Adrenal gland (tissue), 12 donors: ENCODE data around the gene APBB2. TPM values are rescaled to one million over a fixed set of nuclear protein-coding genes. Genes with fewer than 3 reads are reported as not detected.

Source experiments
- DNase-seq, 7 donors: peaks; one replicate each; pipeline ENCODE4 v3.0.0-alpha.2; 2019 to 2020
- H3K27ac ChIP-seq, 5 donors: fragments of 200-600 bp; sonication (generic) in 4 of 5; 1 replicate in 3 of 5; 2 replicates in 2 of 5; pipeline versions ENCODE4 v1.5.1 to v1.8.0; 2016 to 2020; ENCODE audit warnings: mild to moderate bottlenecking in 1 of 5
- H3K27me3 ChIP-seq: fragments of 200-600 bp; 2 replicates; pipeline ENCODE4 v1.8.0; 2021
- H3K36me3 ChIP-seq, 2 donors: fragments of 200-600 bp; replicated peaks in 1 of 2; 1 replicate in 1 of 2; 2 replicates in 1 of 2; pipeline versions ENCODE4 v1.5.1 to v1.8.0; 2018 to 2022
- H3K4me1 ChIP-seq, 2 donors: fragments of 200-600 bp; replicated peaks in 1 of 2; 1 replicate in 1 of 2; 2 replicates in 1 of 2; pipeline versions ENCODE4 v1.5.1 to v1.8.0; 2018 to 2021
- H3K4me3 ChIP-seq, 4 donors: fragments of 200-600 bp; sonication (generic) in 3 of 4; one replicate each; pipeline ENCODE4 v1.5.1; 2016 to 2018
- H3K9me3 ChIP-seq, 3 donors: fragments of 200-600 bp; sonication (generic) in 1 of 3; replicated peaks in 1 of 3; 1 replicate in 2 of 3; 2 replicates in 1 of 3; pipeline versions ENCODE4 v1.5.1 to v1.8.0; 2016 to 2021
- CTCF ChIP-seq, 6 experiments: fragments of 450-650 bp in 4 of 6; fragments of 200-600 bp in 2 of 6; sonication (generic) in 1 of 6; IDR thresholded peaks; 1 replicate in 5 of 6; 2 replicates in 1 of 6; pipeline versions ENCODE4 v1.5.1 to v1.8.0; 2016 to 2021; ENCODE audit warnings: antibody characterized with exemption in 6 of 6, mild to moderate bottlenecking in 2 of 6, moderate library complexity in 1 of 6
- POLR2A ChIP-seq, 2 donors: fragments of 450-650 bp; IDR thresholded peaks; one replicate each; pipeline ENCODE4 v1.6.1; 2017; ENCODE audit warnings: antibody characterized with exemption in 2 of 2, mild to moderate bottlenecking in 2 of 2, moderate library complexity in 1 of 2
- WGBS, 4 donors: extraction: QIAGEN DNeasy Blood & Tissue Kit in 2 of 4; methylation state at CpG; one replicate each; pipeline versions ENCODE4 v1.1.5 to v1.1.7; 2013 to 2017; 5-methylcytosine and 5-hydroxymethylcytosine counted together
- intact Hi-C, 2 donors: fragments of 100-400 bp; cut with DNase I; formaldehyde crosslinking; loops; one replicate each; pipeline versions ENCODE4 v1.14.1 to v1.15.0; 2022 to 2023
- polyA plus RNA-seq, 3 donors: library from polyadenylated mRNA; stranded (reverse); fragments of 200-250 nt in 2 of 3; fragments of 350-450 nt in 1 of 3; fragmentation: Illumina TruSeq in 1 of 3; extraction: RNeasy Lipid Tissue Mini Kit (QIAGEN cat#74804) in 1 of 3; gene quantifications; one replicate each; pipeline ENCODE4 v1.2.3, GENCODE V29; 2013 to 2014
- total RNA-seq, 9 donors: library from RNA; depleted of rRNA in 4 of 9; stranded (reverse); fragments of >200 nt in 4 of 9; fragments of 120-200 nt in 1 of 9; fragmentation: NEBNext Ultra II Directional in 1 of 9; extraction: Animal tissue kit (Norgen Biotek cat#: 25700) in 1 of 9; gene quantifications; one replicate each; pipeline versions ENCODE4 v1.1.0 to v1.2.4, GENCODE V29; 2013 to 2023
- donor health status: healthy with polysubstance abuse.
- donor health status: Bipolar disorder and iron deficiency.
- donor health status: DM: yes; HTN: yes; CAD: no.
- donor health status: DM: no; HTN: no; CAD: no.
- donor health status: DM: no; HTN: no; CAD: no.
- donor health status: DM: yes; HTN: yes; CAD: no.

APBB2 gene
- total and polyA plus RNA-seq, 12 donors: 12.4 to 135 (median 39.7) TPM

GRCh38 chr4:40951026-40951425 is 263.3 kb downstream of the APBB2 start:
- DNase-seq: no peak
- no peak for TF ChIP-seq CTCF (IDR thresholded peaks at IDR 0.05)
- TF ChIP-seq POLR2A (IDR thresholded peaks at IDR 0.05): no peak
- peaks cover 8 to 11% of the 10 kb centered on the region in 2 donors for H3K4me1 ChIP-seq
- WGBS, 4 donors: 93 to 98% (median 97%) methylated on average over 5 of the region's 5 CpGs
- no peaks in the 10 kb centered on the region for H3K36me3 ChIP-seq
- intact Hi-C loops: no loop called here
- H3K27me3 ChIP-seq: no peaks in the 10 kb centered on the region
- H3K27ac ChIP-seq: no peak overlapping the region
- H3K9me3 ChIP-seq: no peaks in the 10 kb centered on the region
- H3K4me3 ChIP-seq: no peak overlapping the region

- 67 to 75% (median 70%) methylated on average over 23 of the region's 23 CpGs for WGBS, 4 donors
- H3K4me3 ChIP-seq: no peak overlapping the region
- H3K4me1 ChIP-seq: peaks cover 8 to 9% of the 10 kb centered on the region in 2 donors
- intact Hi-C loops: no loop called here
- H3K27me3 ChIP-seq: no peaks in the 10 kb centered on the region
- DNase-seq: no peak
- H3K9me3 ChIP-seq: no peaks in the 10 kb centered on the region
- H3K36me3 ChIP-seq: no peaks in the 10 kb centered on the region
- peak overlapping the region in 2 of 5 donors; percentile 45 to 62 for H3K27ac ChIP-seq
- TF ChIP-seq POLR2A (IDR thresholded peaks at IDR 0.05) (no peak), CTCF (IDR thresholded peaks at IDR 0.05) (no peak)
Observed at GRCh38 chr4:40949358-40950100, 264.8 kb downstream of the APBB2 start.

- TF ChIP-seq CTCF (IDR thresholded peaks at IDR 0.05) (no peak), POLR2A (IDR thresholded peaks at IDR 0.05) (no peak)
- H3K4me3 ChIP-seq: no peak overlapping the region
- no peaks in the 10 kb centered on the region for H3K27me3 ChIP-seq
- 64 to 75% (median 73%) methylated on average over 6 of the region's 6 CpGs for WGBS, 4 donors
- H3K4me1 ChIP-seq: no peaks in the 10 kb centered on the region
- no peak for DNase-seq
- H3K27ac ChIP-seq: peak overlapping the region in 1 of 5 donors; percentile 38
- H3K9me3 ChIP-seq: no peaks in the 10 kb centered on the region
- H3K36me3 ChIP-seq: no peaks in the 10 kb centered on the region
- intact Hi-C loops: no loop called here
Observed at GRCh38 chr4:40948014-40948413, 266.3 kb downstream of the APBB2 start.

- Histone ChIP-seq H3K4me3 (no peak overlapping the region), H3K36me3 (no peaks in the 10 kb centered on the region), H3K27me3 (no peaks in the 10 kb centered on the region), H3K4me1 (no peaks in the 10 kb centered on the region), H3K9me3 (no peaks in the 10 kb centered on the region), H3K27ac (no peak overlapping the region)
- TF ChIP-seq POLR2A (IDR thresholded peaks at IDR 0.05) (no peak), CTCF (IDR thresholded peaks at IDR 0.05) (no peak)
- no peak for DNase-seq
- intact Hi-C loops: no loop called here
- WGBS, 4 donors: 75 to 92% (median 91%) methylated on average over 9 of the region's 9 CpGs
Observed at GRCh38 chr4:40946652-40947051, 267.7 kb downstream of the APBB2 start.
